ENCODE data around the gene CEACAM3.
"Not testable (repeated sequence)": the region's sequence is repeated elsewhere in the genome, so short reads cannot be mapped to it uniquely, and the experiment has no call there.

The CEACAM3 gene

GRCh38 chr19:41783612-41784011 lies 12.8 kb upstream of the CEACAM3 start:
- DNase-seq (no peak), ATAC-seq (replicated peaks) (no peak)
- Mint-ChIP-seq H3K4me1 (peaks cover 21 to 27% of the 10 kb centered on the region in 2 donors), H3K4me3 (no peak overlapping the region), H3K27me3 (peaks cover 6 to 11% of the 10 kb centered on the region in 2 donors), H3K36me3 (no peaks in the 10 kb centered on the region), H3K9me3 (no peaks in the 10 kb centered on the region), H3K27ac (peak overlapping the region; percentile 42)

- ATAC-seq (replicated peaks) (peak in 1 of 2 donors; percentile 12), DNase-seq (no peak)
- H3K36me3 Mint-ChIP-seq, result no peaks in the 10 kb centered on the region
- H3K4me3 Mint-ChIP-seq, result peak overlapping the region in 1 of 2 donors; percentile 65
- peaks cover 21 to 27% of the 10 kb centered on the region in 2 donors for H3K4me1 Mint-ChIP-seq
- no peaks in the 10 kb centered on the region for H3K9me3 Mint-ChIP-seq
- peaks cover 11 to 15% of the 10 kb centered on the region in 2 donors for H3K27me3 Mint-ChIP-seq
- peak overlapping the region; percentile 48 for H3K27ac Mint-ChIP-seq
Observed at GRCh38 chr19:41784312-41784711, 12.1 kb upstream of the CEACAM3 start.

GRCh38 chr19:41784743-41785142 lies 11.6 kb upstream of the CEACAM3 start:
- ATAC-seq (replicated peaks) (peak; percentile 67 to 75), DNase-seq (peak; percentile 14)
- Mint-ChIP-seq H3K9me3 (no peaks in the 10 kb centered on the region), H3K36me3 (no peaks in the 10 kb centered on the region), H3K4me3 (peak overlapping the region; percentile 28 to 65), H3K27ac (peak overlapping the region; percentile 48), H3K27me3 (peaks cover 14 to 19% of the 10 kb centered on the region in 2 donors), H3K4me1 (peaks cover 21 to 27% of the 10 kb centered on the region in 2 donors)

GRCh38 chr19:41785653-41786052 lies 10.7 kb upstream of the CEACAM3 start:
- no peaks in the 10 kb centered on the region for H3K9me3 Mint-ChIP-seq
- peak overlapping the region; percentile 1 for H3K27ac Mint-ChIP-seq
- H3K36me3 Mint-ChIP-seq, result no peaks in the 10 kb centered on the region
- H3K27me3 Mint-ChIP-seq, result peaks cover 14 to 19% of the 10 kb centered on the region in 2 donors
- peak; percentile 65 for DNase-seq
- H3K4me3 Mint-ChIP-seq, result peak overlapping the region in 1 of 2 donors; percentile 28
- H3K4me1 Mint-ChIP-seq, result peaks cover 21 to 27% of the 10 kb centered on the region in 2 donors
- ATAC-seq (replicated peaks), result peak; percentile 83 to 90

- no peak for ATAC-seq (replicated peaks)
- H3K36me3 Mint-ChIP-seq, result no peaks in the 10 kb centered on the region
- DNase-seq, result no peak
- H3K9me3 Mint-ChIP-seq, result no peaks in the 10 kb centered on the region
- H3K4me1 Mint-ChIP-seq, result peaks cover 21 to 27% of the 10 kb centered on the region in 2 donors
- no peak overlapping the region for H3K4me3 Mint-ChIP-seq
- peaks cover 15 to 26% of the 10 kb centered on the region in 2 donors for H3K27me3 Mint-ChIP-seq
- H3K27ac Mint-ChIP-seq, result no peak overlapping the region
Observed at GRCh38 chr19:41787055-41787454, 9.3 kb upstream of the CEACAM3 start.

GRCh38 chr19:41788518-41788917 lies 7.9 kb upstream of the CEACAM3 start:
- H3K27me3 Mint-ChIP-seq, result peaks cover 27 to 37% of the 10 kb centered on the region in 2 donors
- not testable (repeated sequence) for ATAC-seq (replicated peaks); DNase-seq

GRCh38 chr19:41789053-41789452 lies 7.3 kb upstream of the CEACAM3 start:
- H3K9me3 Mint-ChIP-seq; H3K27ac Mint-ChIP-seq; H3K36me3 Mint-ChIP-seq; ATAC-seq (replicated peaks); H3K4me3 Mint-ChIP-seq; DNase-seq: not testable (repeated sequence)
- Mint-ChIP-seq H3K4me1 (peaks cover 17 to 25% of the 10 kb centered on the region in 2 donors), H3K27me3 (peaks cover 27 to 37% of the 10 kb centered on the region in 2 donors)

More at GRCh38 chr19:41788518-41788917, 7.9 kb upstream of the CEACAM3 start:
- not testable (repeated sequence) for H3K9me3 Mint-ChIP-seq, H3K27ac Mint-ChIP-seq, H3K4me3 Mint-ChIP-seq, H3K36me3 Mint-ChIP-seq
- peaks cover 18 to 30% of the 10 kb centered on the region in 2 donors for H3K4me1 Mint-ChIP-seq

- ATAC-seq (replicated peaks), result peak; percentile 62 to 72
- peaks cover 6 to 14% of the 10 kb centered on the region in 2 donors for H3K4me1 Mint-ChIP-seq
- no peak overlapping the region for H3K27ac Mint-ChIP-seq
- H3K9me3 Mint-ChIP-seq, result no peaks in the 10 kb centered on the region
- peak; percentile 25 for DNase-seq
- H3K4me3 Mint-ChIP-seq, result no peak overlapping the region
- H3K36me3 Mint-ChIP-seq, result no peaks in the 10 kb centered on the region
- H3K27me3 Mint-ChIP-seq, result peaks cover 33 to 41% of the 10 kb centered on the region in 2 donors
Observed at GRCh38 chr19:41792513-41793413, 3.6 kb upstream of the CEACAM3 start.

GRCh38 chr19:41793414-41793727 lies 3.0 kb upstream of the CEACAM3 start:
- ATAC-seq (replicated peaks) (no peak), DNase-seq (no peak)
- Mint-ChIP-seq H3K36me3 (no peaks in the 10 kb centered on the region), H3K4me1 (peaks cover 6 to 14% of the 10 kb centered on the region in 2 donors), H3K27ac (no peak overlapping the region), H3K27me3 (peaks cover 33 to 39% of the 10 kb centered on the region in 2 donors), H3K9me3 (no peaks in the 10 kb centered on the region), H3K4me3 (no peak overlapping the region)

- peaks cover 6 to 14% of the 10 kb centered on the region in 2 donors for H3K4me1 Mint-ChIP-seq
- peaks cover 25 to 31% of the 10 kb centered on the region in 2 donors for H3K27me3 Mint-ChIP-seq
Observed at GRCh38 chr19:41795031-41795461, 1.3 kb upstream of the CEACAM3 start.

GRCh38 chr19:41796901-41797300 lies 514 bp downstream of the CEACAM3 start:
- H3K4me1 Mint-ChIP-seq, result peaks cover 14 to 29% of the 10 kb centered on the region in 2 donors
- no peak for DNase-seq
- H3K9me3 Mint-ChIP-seq, result peaks cover 0 to 4% of the 10 kb centered on the region in 2 donors
- H3K36me3 Mint-ChIP-seq, result no peaks in the 10 kb centered on the region
- no peak overlapping the region for H3K27ac Mint-ChIP-seq
- H3K4me3 Mint-ChIP-seq, result no peak overlapping the region
- H3K27me3 Mint-ChIP-seq, result peaks cover 25 to 26% of the 10 kb centered on the region in 2 donors
- ATAC-seq (replicated peaks), result no peak

More at GRCh38 chr19:41795031-41795461, 1.3 kb upstream of the CEACAM3 start:
- Mint-ChIP-seq H3K4me3 (no peak overlapping the region), H3K36me3 (no peaks in the 10 kb centered on the region), H3K27ac (no peak overlapping the region), H3K9me3 (no peaks in the 10 kb centered on the region)
- ATAC-seq (replicated peaks) (peak; percentile 90 to 96), DNase-seq (peak; percentile 48)

- ATAC-seq (replicated peaks) (no peak), DNase-seq (no peak)
- H3K27ac Mint-ChIP-seq, result no peak overlapping the region
- peaks cover 2 to 4% of the 10 kb centered on the region in 2 donors for H3K9me3 Mint-ChIP-seq
- no peaks in the 10 kb centered on the region for H3K36me3 Mint-ChIP-seq
- no peak overlapping the region for H3K4me3 Mint-ChIP-seq
- H3K27me3 Mint-ChIP-seq, result peaks cover 12 to 13% of the 10 kb centered on the region in 2 donors
- peaks cover 30 to 43% of the 10 kb centered on the region in 2 donors for H3K4me1 Mint-ChIP-seq
Observed at GRCh38 chr19:41799444-41800000, 3.1 kb downstream of the CEACAM3 start.

- Mint-ChIP-seq H3K9me3 (peaks cover 2 to 4% of the 10 kb centered on the region in 2 donors), H3K4me3 (no peak overlapping the region), H3K36me3 (no peaks in the 10 kb centered on the region), H3K4me1 (peaks cover 24 to 37% of the 10 kb centered on the region in 2 donors), H3K27ac (peak overlapping the region; percentile 43), H3K27me3 (peaks cover 6 to 7% of the 10 kb centered on the region in 2 donors)
- no peak for DNase-seq
- ATAC-seq (replicated peaks), result no peak
Observed at GRCh38 chr19:41801031-41801430, 4.6 kb downstream of the CEACAM3 start.

- Mint-ChIP-seq H3K4me3 (peak overlapping the region in 1 of 2 donors; percentile 7), H3K9me3 (peaks cover 2 to 4% of the 10 kb centered on the region in 2 donors), H3K36me3 (no peaks in the 10 kb centered on the region), H3K4me1 (peaks cover 24 to 37% of the 10 kb centered on the region in 2 donors), H3K27ac (peak overlapping the region; percentile 59), H3K27me3 (no peaks in the 10 kb centered on the region)
- no peak for DNase-seq
- ATAC-seq (replicated peaks), result peak; percentile 63 to 82
Observed at GRCh38 chr19:41801792-41802211, 5.4 kb downstream of the CEACAM3 start.
